H1 (cell line): ENCODE data around the gene ANKRD13B. TPM values are rescaled to one million over a fixed set of nuclear protein-coding genes. Genes with fewer than 3 reads are reported as not detected.

ENCODE experiments used
- ASH2L ChIP-seq: fragments of 200-600, 300-600 bp; sonication (generic); IDR thresholded peaks from one replicate; pipeline ENCODE4 v1.7.1; 2017; ENCODE audit warnings: low read length
- CBX5 ChIP-seq: fragments of 300-800, 300-1000 bp; sonication (generic); IDR thresholded peaks from 2 replicates; pipeline ENCODE4 v1.7.1; 2016; ENCODE audit warnings: antibody characterized with exemption, low read length, low read depth
- E2F6 ChIP-seq: IDR thresholded peaks from 2 replicates; pipeline ENCODE4 v1.6.1; 2012; ENCODE audit warnings: inconsistent platforms
- HDAC6 ChIP-seq: IDR thresholded peaks from one replicate; pipeline ENCODE4 v1.7.1; 2012; ENCODE audit warnings: low read depth, mild to moderate bottlenecking, inconsistent platforms, low read length, moderate library complexity
- KDM4A ChIP-seq: IDR thresholded peaks from one replicate; pipeline ENCODE4 v1.7.1; 2012; ENCODE audit warnings: low read depth, mild to moderate bottlenecking, moderate library complexity, low read length, inconsistent platforms; ENCODE audit not compliant: severe bottlenecking
- SP1 ChIP-seq: IDR thresholded peaks from 2 replicates; pipeline ENCODE4 v1.6.1; 2011; ENCODE audit warnings: low read depth, low read length
- TCF12 ChIP-seq: IDR thresholded peaks from 2 replicates; pipeline ENCODE4 v1.6.1; 2011; ENCODE audit warnings: low read depth, mild to moderate bottlenecking, low read length
- polyA plus RNA-seq, 7 experiments: library from polyadenylated mRNA; depleted of rRNA in 3 of 7; stranded (reverse) in 5 of 7; unstranded in 2 of 7; fragments of >200 nt in 5 of 7; fragments of 200-250 nt in 2 of 7; gene quantifications; 1 replicate in 5 of 7; 2 replicates in 1 of 7; 4 replicates in 1 of 7; pipeline versions ENCODE4 v1.2.1 to v1.2.3, GENCODE V29; 2011 to 2013; ENCODE audit warnings: missing spikeins in 2 of 7, mixed read lengths in 2 of 7
- total RNA-seq: library from RNA; stranded (reverse); fragmentation: NEBNext Ultra II Directional; extraction: Animal tissue kit (Norgen Biotek cat#: 25700); gene quantifications from 2 replicates; pipeline ENCODE4 v1.2.1, GENCODE V29; 2021
- TF ChIP-seq, protein P1 (sequence below): fragments of 300-600 bp; sonication (generic); IDR thresholded peaks from 2 replicates; pipeline ENCODE4 v1.7.1; 2012; ENCODE audit warnings: low read length, moderate library complexity, mild to moderate bottlenecking, inconsistent platforms; ENCODE audit not compliant: insufficient replicate concordance
- TF ChIP-seq, protein P2 (sequence below), 3 experiments: IDR thresholded peaks; 1 replicate in 2 of 3; 2 replicates in 1 of 3; pipeline versions ENCODE4 v1.5.1 to v1.6.1; 2011; ENCODE audit warnings: low read length in 3 of 3, mild to moderate bottlenecking in 3 of 3, inconsistent platforms in 2 of 3, low read depth in 1 of 3, moderate library complexity in 1 of 3; ENCODE audit not compliant: insufficient read depth in 1 of 3; ENCODE audit errors: control extremely low read depth in 1 of 3

The ANKRD13B gene
- total and polyA plus RNA-seq, 2 of the 8 experiments (the other 6 are each of a cell fraction or from before 2014, with no cell fraction given), result 16.4 to 48.5 TPM

DNA sequence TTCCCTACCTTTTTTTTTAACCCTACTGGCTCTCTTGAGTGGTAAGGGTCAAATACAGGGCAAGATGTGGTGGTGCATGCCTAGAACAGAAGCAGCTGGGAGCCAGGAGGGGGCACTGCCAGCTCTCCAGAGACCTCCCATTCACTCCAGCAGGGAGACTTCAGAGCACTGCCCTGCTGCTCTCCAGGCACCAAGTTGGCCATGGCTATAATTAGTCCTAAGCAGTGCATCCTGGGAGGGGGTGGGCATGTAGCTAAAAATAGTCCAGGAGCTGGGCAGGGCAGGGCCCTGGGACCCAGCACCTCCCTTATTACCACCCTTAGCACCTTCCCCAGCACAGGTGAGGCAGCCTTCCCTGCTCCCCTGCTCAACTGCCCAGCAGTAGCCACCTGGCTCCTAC lies 26.3 kb downstream of the ANKRD13B start (continued):
- TF ChIP-seq, protein P1, sequence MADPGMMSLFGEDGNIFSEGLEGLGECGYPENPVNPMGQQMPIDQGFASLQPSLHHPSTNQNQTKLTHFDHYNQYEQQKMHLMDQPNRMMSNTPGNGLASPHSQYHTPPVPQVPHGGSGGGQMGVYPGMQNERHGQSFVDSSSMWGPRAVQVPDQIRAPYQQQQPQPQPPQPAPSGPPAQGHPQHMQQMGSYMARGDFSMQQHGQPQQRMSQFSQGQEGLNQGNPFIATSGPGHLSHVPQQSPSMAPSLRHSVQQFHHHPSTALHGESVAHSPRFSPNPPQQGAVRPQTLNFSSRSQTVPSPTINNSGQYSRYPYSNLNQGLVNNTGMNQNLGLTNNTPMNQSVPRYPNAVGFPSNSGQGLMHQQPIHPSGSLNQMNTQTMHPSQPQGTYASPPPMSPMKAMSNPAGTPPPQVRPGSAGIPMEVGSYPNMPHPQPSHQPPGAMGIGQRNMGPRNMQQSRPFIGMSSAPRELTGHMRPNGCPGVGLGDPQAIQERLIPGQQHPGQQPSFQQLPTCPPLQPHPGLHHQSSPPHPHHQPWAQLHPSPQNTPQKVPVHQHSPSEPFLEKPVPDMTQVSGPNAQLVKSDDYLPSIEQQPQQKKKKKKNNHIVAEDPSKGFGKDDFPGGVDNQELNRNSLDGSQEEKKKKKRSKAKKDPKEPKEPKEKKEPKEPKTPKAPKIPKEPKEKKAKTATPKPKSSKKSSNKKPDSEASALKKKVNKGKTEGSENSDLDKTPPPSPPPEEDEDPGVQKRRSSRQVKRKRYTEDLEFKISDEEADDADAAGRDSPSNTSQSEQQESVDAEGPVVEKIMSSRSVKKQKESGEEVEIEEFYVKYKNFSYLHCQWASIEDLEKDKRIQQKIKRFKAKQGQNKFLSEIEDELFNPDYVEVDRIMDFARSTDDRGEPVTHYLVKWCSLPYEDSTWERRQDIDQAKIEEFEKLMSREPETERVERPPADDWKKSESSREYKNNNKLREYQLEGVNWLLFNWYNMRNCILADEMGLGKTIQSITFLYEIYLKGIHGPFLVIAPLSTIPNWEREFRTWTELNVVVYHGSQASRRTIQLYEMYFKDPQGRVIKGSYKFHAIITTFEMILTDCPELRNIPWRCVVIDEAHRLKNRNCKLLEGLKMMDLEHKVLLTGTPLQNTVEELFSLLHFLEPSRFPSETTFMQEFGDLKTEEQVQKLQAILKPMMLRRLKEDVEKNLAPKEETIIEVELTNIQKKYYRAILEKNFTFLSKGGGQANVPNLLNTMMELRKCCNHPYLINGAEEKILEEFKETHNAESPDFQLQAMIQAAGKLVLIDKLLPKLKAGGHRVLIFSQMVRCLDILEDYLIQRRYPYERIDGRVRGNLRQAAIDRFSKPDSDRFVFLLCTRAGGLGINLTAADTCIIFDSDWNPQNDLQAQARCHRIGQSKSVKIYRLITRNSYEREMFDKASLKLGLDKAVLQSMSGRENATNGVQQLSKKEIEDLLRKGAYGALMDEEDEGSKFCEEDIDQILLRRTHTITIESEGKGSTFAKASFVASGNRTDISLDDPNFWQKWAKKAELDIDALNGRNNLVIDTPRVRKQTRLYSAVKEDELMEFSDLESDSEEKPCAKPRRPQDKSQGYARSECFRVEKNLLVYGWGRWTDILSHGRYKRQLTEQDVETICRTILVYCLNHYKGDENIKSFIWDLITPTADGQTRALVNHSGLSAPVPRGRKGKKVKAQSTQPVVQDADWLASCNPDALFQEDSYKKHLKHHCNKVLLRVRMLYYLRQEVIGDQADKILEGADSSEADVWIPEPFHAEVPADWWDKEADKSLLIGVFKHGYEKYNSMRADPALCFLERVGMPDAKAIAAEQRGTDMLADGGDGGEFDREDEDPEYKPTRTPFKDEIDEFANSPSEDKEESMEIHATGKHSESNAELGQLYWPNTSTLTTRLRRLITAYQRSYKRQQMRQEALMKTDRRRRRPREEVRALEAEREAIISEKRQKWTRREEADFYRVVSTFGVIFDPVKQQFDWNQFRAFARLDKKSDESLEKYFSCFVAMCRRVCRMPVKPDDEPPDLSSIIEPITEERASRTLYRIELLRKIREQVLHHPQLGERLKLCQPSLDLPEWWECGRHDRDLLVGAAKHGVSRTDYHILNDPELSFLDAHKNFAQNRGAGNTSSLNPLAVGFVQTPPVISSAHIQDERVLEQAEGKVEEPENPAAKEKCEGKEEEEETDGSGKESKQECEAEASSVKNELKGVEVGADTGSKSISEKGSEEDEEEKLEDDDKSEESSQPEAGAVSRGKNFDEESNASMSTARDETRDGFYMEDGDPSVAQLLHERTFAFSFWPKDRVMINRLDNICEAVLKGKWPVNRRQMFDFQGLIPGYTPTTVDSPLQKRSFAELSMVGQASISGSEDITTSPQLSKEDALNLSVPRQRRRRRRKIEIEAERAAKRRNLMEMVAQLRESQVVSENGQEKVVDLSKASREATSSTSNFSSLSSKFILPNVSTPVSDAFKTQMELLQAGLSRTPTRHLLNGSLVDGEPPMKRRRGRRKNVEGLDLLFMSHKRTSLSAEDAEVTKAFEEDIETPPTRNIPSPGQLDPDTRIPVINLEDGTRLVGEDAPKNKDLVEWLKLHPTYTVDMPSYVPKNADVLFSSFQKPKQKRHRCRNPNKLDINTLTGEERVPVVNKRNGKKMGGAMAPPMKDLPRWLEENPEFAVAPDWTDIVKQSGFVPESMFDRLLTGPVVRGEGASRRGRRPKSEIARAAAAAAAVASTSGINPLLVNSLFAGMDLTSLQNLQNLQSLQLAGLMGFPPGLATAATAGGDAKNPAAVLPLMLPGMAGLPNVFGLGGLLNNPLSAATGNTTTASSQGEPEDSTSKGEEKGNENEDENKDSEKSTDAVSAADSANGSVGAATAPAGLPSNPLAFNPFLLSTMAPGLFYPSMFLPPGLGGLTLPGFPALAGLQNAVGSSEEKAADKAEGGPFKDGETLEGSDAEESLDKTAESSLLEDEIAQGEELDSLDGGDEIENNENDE, result no peak
- TF ChIP-seq SP1, result no peak
- no peak for TF ChIP-seq HDAC6
- TF ChIP-seq, protein P2, sequence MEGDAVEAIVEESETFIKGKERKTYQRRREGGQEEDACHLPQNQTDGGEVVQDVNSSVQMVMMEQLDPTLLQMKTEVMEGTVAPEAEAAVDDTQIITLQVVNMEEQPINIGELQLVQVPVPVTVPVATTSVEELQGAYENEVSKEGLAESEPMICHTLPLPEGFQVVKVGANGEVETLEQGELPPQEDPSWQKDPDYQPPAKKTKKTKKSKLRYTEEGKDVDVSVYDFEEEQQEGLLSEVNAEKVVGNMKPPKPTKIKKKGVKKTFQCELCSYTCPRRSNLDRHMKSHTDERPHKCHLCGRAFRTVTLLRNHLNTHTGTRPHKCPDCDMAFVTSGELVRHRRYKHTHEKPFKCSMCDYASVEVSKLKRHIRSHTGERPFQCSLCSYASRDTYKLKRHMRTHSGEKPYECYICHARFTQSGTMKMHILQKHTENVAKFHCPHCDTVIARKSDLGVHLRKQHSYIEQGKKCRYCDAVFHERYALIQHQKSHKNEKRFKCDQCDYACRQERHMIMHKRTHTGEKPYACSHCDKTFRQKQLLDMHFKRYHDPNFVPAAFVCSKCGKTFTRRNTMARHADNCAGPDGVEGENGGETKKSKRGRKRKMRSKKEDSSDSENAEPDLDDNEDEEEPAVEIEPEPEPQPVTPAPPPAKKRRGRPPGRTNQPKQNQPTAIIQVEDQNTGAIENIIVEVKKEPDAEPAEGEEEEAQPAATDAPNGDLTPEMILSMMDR (IDR thresholded peaks at IDR 0.05; ENCODE audit: control extremely low read depth in 1 of 3, insufficient read depth in 1 of 3, low read depth in 1 of 3, low read length in 3 of 3), result peak; percentile 57 to 63 (median 61)
- TF ChIP-seq CBX5, result no peak
- TF ChIP-seq KDM4A, result no peak
- no peak for TF ChIP-seq TCF12
- no peak for TF ChIP-seq E2F6
- TF ChIP-seq ASH2L, result no peak
